HUES6 (cell line): ENCODE results near the gene PIK3R4.

Experiments
- H3K27ac ChIP-seq: 2 replicates; pipeline ENCODE4 v1.7.0; 2013; ENCODE audit warnings: low read depth, mild to moderate bottlenecking, low read length, inconsistent platforms
- H3K27me3 ChIP-seq: 2 replicates; pipeline ENCODE4 v1.6.1; 2013; ENCODE audit warnings: low read length; ENCODE audit not compliant: control insufficient read depth, insufficient read depth
- H3K36me3 ChIP-seq: 2 replicates; pipeline ENCODE4 v1.6.1; 2013; ENCODE audit warnings: low read length; ENCODE audit not compliant: control insufficient read depth, insufficient read depth
- H3K4me1 ChIP-seq: 2 replicates; pipeline ENCODE4 v1.6.1; 2013; ENCODE audit warnings: low read length; ENCODE audit not compliant: control insufficient read depth, insufficient read depth
- H3K4me3 ChIP-seq: 2 replicates; pipeline ENCODE4 v1.5.1; 2013; ENCODE audit warnings: low read depth, low read length
- H3K9ac ChIP-seq: one replicate; pipeline ENCODE4 v1.6.1; 2013; ENCODE audit warnings: mild to moderate bottlenecking, low read length
- H3K9me3 ChIP-seq: 2 replicates; pipeline ENCODE4 v1.6.1; 2013; ENCODE audit warnings: low read depth, low read length; ENCODE audit not compliant: control insufficient read depth, insufficient read depth

PIK3R4 gene

DNA sequence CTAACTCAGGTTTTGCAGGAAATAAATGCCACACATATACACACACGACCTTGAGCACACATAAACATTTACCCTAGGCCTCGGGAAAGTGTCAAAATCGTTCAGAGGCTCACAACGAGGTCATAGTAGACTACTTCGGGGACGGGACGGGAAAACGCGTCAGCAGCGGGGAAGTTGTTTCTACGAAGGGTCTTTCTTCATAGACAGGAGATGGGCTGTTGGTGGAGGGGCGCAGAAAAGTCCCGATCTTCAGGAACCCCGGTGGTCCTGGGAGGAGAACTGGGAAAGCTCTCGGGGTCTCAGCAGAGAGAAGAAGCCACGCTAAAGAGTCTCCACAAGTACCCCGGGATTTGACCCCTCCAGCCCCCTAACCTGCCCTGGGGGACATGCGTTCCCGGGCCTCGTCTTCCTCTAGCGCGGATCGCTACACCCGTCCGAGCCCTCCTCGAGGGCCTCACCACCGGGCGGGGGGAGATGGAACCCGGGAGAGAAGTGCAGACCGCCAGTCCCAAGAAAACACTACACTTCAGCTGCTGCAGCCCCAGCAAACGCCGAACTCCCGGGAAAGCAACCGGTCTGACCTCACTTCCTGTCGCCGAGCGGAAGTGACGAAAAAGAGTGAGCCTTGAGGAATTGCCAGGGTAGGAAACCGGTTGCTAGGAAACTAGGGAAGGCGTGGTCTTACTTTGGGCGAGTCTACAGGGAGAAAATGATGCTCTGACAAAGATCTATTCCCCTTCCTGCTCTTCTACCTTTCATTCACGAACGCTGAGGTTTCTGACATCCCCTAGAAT is at the start of gene PIK3R4:
TSS of gene PIK3R4 (minus strand) at position 584 of the 794 bp plus-strand sequence. CDS start 1,611 bp downstream, outside the sequence.
- Histone ChIP-seq H3K9me3 (no peaks in the 10 kb centered on the region), H3K4me1 (0 out of 2 replicates have a peak, but pooled peaks cover 5% of the 10 kb centered on the region), H3K4me3 (peak within 1 kb of the TSS; percentile 77), H3K27me3 (no peaks in the 10 kb centered on the region), H3K36me3 (peaks cover 32% of the 10 kb centered on the region), H3K27ac (peak within 1 kb of the TSS; percentile 66), H3K9ac (peak within 1 kb of the TSS; percentile 88)

- H3K27ac ChIP-seq: no peak overlapping the region
- no peaks in the 10 kb centered on the region for H3K36me3 ChIP-seq
- no peaks in the 10 kb centered on the region for H3K9me3 ChIP-seq
- peaks cover 12% of the 10 kb centered on the region; the same call in 1 of the 2 replicates for H3K4me1 ChIP-seq
- H3K4me3 ChIP-seq: no peak overlapping the region
- no peak overlapping the region for H3K9ac ChIP-seq
- H3K27me3 ChIP-seq: no peaks in the 10 kb centered on the region
Measured at GRCh38 chr3:130795396-130795795, 48.8 kb upstream of the PIK3R4 start.

GRCh38 chr3:130792246-130792645 is 45.6 kb upstream of the PIK3R4 start:
- no peak overlapping the region for H3K27ac ChIP-seq
- H3K9me3 ChIP-seq: no peaks in the 10 kb centered on the region
- H3K36me3 ChIP-seq: no peaks in the 10 kb centered on the region

DNA sequence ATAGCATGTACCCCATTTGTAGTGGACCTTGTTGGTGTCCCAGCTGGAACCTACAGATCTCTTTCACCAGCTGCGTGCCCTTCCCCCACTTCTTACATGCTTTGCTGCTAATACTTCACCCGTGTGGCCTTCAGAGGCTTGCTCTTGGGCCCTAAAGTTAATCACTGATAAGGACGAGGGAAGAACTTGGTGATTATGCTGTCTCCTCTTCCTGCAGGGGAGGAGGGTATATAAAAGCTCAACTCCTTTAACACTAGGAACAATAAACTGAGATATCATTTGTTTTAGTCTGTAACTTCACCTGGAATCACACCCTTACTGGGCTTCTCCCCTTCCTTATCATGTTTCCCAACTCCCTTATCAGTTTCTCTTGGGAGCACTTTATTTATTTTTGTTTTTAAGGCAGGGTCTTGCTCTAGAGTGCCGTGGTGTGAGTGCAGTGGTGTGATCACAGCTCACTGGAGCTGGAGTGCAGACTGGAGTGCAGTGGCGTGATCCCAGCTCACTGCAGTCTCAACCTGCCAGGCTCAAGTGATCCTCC is 43.2 kb upstream of the PIK3R4 start:
- H3K9me3 ChIP-seq: no peaks in the 10 kb centered on the region
- no peak overlapping the region for H3K4me3 ChIP-seq
- H3K36me3 ChIP-seq: no peaks in the 10 kb centered on the region
- peaks cover 15% of the 10 kb centered on the region for H3K4me1 ChIP-seq
- H3K9ac ChIP-seq: no peak overlapping the region
- no peak overlapping the region for H3K27ac ChIP-seq
- no peaks in the 10 kb centered on the region for H3K27me3 ChIP-seq

More at GRCh38 chr3:130792246-130792645, 45.6 kb upstream of the PIK3R4 start:
- Histone ChIP-seq H3K27me3 (no peaks in the 10 kb centered on the region), H3K4me3 (no peak overlapping the region), H3K9ac (no peak overlapping the region), H3K4me1 (peaks cover 19% of the 10 kb centered on the region)

DNA sequence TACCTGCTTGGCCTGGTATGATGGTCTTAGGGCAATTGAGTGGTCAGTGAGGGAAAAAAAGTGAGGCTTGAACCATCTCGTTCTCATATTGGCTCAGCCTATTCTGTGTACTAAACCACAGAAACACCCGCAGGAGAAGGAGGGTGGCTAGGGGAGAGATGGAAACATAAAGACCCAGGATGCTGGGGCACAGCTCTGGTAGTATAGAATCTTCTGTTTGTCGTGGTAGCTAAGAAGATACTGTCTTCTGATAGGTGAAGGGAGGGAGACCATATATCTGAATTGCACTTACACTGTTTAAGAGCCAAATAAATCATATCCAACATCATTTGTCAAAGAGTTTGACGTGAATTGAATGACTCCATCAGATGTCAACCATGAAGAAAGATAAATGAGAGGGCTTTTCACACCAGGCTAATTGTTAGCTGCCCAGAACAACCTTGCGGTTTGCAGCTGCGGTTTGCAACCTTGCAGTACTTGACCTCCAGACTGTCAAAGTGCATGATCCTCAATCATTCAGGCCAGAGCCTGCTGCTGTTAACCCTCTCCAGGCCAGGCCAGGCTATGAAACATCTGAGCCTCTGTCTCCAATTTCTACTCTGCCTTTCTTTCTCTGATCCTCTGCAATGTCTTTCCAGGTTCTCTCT is 40.9 kb upstream of the PIK3R4 start:
- H3K36me3 ChIP-seq: no peaks in the 10 kb centered on the region
- H3K27ac ChIP-seq: no peak overlapping the region
- peaks cover 7% of the 10 kb centered on the region; the same call in 1 of the 2 replicates for H3K4me1 ChIP-seq
- H3K27me3 ChIP-seq: no peaks in the 10 kb centered on the region
- no peaks in the 10 kb centered on the region for H3K9me3 ChIP-seq
- H3K4me3 ChIP-seq: no peak overlapping the region
- H3K9ac ChIP-seq: no peak overlapping the region

GRCh38 chr3:130786306-130786705 is 39.7 kb upstream of the PIK3R4 start:
- Histone ChIP-seq H3K36me3 (no peaks in the 10 kb centered on the region), H3K4me3 (no peak overlapping the region), H3K27ac (no peak overlapping the region), H3K9me3 (no peaks in the 10 kb centered on the region), H3K9ac (no peak overlapping the region), H3K4me1 (peaks cover 7% of the 10 kb centered on the region; the same call in 1 of the 2 replicates), H3K27me3 (no peaks in the 10 kb centered on the region)

DNA sequence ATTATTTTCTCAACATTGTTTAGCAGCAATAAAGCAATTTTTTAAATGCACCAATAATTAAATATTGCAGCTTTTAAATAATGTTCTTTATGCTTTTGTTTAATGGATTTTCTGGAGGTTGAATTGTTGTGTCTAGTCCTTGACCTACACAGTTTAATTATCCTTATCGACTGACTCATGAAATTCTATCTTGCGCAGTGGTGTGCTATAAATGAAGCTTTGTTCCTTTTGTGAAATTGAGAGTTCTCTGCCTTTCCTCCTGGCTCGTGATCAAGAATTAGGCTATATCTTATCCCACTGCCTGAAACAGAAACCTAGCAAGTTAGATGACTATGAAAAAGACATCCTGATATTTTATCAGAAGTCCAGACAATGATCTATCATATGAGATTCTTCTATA is 37.0 kb upstream of the PIK3R4 start:
- H3K4me1 ChIP-seq: no peaks in the 10 kb centered on the region
- no peak overlapping the region for H3K9ac ChIP-seq
- H3K4me3 ChIP-seq: no peak overlapping the region
- H3K36me3 ChIP-seq: no peaks in the 10 kb centered on the region
- no peaks in the 10 kb centered on the region for H3K27me3 ChIP-seq
- no peaks in the 10 kb centered on the region for H3K9me3 ChIP-seq
- no peak overlapping the region for H3K27ac ChIP-seq

GRCh38 chr3:130779486-130779885 is 32.9 kb upstream of the PIK3R4 start:
- Histone ChIP-seq H3K4me3 (no peak overlapping the region), H3K27ac (no peak overlapping the region), H3K27me3 (no peaks in the 10 kb centered on the region), H3K9ac (no peak overlapping the region), H3K9me3 (no peaks in the 10 kb centered on the region), H3K4me1 (no peaks in the 10 kb centered on the region), H3K36me3 (no peaks in the 10 kb centered on the region)

DNA sequence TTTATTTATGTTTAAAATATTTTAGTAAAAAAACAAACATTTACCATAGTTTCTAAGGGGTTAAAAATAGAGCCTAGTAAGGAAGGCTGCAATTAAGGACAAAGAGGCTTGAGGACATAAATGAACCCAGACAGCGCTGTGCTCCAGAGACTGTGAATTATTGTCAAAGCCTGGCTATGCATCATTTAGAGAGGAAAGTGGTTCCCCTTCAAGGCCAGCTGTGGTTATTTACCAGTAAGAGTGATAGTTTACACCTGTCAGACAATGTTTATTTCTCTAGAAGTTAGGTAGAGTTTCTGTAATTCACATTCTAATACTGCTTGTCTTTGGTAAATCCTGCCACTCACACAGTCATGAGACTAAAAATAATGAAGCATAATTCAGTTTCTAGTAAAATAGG is 32.4 kb upstream of the PIK3R4 start:
- H3K27me3 ChIP-seq: no peaks in the 10 kb centered on the region
- no peak overlapping the region for H3K4me3 ChIP-seq
- H3K9ac ChIP-seq: no peak overlapping the region
- no peak overlapping the region for H3K27ac ChIP-seq
- H3K4me1 ChIP-seq: no peaks in the 10 kb centered on the region
- H3K36me3 ChIP-seq: no peaks in the 10 kb centered on the region
- H3K9me3 ChIP-seq: no peaks in the 10 kb centered on the region

DNA sequence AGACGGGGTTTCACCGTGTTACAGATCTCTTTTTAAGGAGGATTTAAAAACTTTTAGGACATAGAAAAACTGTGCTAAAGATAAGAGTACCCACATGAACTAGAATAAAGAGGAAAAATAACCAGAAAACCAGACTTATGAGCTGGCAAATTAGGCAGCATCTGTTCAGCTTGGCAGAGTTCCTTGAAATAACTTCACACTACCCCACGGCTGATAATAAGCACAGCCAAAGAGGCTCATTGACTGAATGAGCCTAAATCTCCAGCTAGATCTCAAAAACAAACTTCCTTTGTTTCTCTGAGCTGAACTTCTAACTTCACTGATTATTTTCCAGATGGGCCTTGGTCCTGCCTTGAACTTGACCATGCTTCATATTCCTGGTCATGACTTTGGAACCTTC is 26.7 kb upstream of the PIK3R4 start:
- Histone ChIP-seq H3K36me3 (no peaks in the 10 kb centered on the region), H3K27ac (no peak overlapping the region), H3K9ac (no peak overlapping the region), H3K4me3 (no peak overlapping the region), H3K4me1 (no peaks in the 10 kb centered on the region), H3K9me3 (no peaks in the 10 kb centered on the region), H3K27me3 (no peaks in the 10 kb centered on the region; the same call in 1 of the 2 replicates)

GRCh38 chr3:130772129-130772528 is 25.5 kb upstream of the PIK3R4 start:
- H3K4me3 ChIP-seq: no peak overlapping the region
- no peaks in the 10 kb centered on the region for H3K36me3 ChIP-seq
- H3K27me3 ChIP-seq: no peaks in the 10 kb centered on the region; the same call in 1 of the 2 replicates
- H3K9ac ChIP-seq: no peak overlapping the region
- H3K27ac ChIP-seq: no peak overlapping the region
- H3K9me3 ChIP-seq: no peaks in the 10 kb centered on the region
- no peaks in the 10 kb centered on the region for H3K4me1 ChIP-seq
